GM19351 (cell line): ENCODE measurements around the gene ZNF165.
"Not testable (repeated sequence)": the region's sequence is repeated elsewhere in the genome, so short reads cannot be mapped to it uniquely, and the experiment has no call there.

Source experiments
- ATAC-seq: cut with Tn5 transposase; IDR thresholded peaks from one replicate; pipeline ENCODE4 v1.9.1; 2021; ENCODE audit warnings: mild to moderate bottlenecking, moderate library complexity; ENCODE audit not compliant: unreplicated experiment

Gene ZNF165

DNA sequence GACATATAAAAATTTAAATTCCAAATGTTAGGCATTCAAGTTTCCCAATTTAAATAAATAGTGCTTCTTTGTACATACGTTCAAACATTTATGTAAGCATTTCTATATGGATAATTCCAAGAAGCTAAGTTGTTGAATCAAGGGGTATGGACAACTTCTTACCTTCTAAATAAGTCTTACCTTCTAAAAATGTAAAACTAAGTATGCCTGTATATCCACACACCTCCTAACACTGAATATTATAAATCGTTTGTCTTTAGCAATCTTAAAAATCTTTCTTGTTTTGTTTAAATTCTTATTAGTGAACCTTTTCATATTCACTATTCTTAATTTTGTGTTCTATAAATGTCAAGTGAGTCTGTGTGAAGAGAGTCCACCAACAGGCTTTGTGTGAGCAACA is 41.5 kb downstream of the ZNF165 start:
- ATAC-seq, result no peak

DNA sequence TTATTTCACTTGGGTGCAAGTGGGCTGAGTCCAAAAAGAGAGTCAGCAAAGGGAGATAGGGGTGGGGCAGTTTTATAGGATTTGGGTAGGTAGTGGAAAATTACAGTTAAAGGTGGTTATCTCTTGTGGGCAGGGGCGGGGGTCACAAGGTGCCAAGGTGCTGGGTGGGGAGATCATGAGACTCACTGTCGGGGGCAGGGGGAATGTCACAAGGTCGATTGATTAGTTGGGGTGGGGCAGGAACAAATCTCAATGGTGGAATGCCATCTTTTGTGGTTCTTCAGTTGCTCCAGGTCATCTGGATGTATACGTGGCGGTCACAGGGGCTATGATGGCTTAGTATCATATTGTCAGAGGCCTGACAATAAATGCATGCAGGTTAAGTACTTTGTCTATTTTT is 41.9 kb downstream of the ZNF165 start:
- not testable (repeated sequence) for ATAC-seq

DNA sequence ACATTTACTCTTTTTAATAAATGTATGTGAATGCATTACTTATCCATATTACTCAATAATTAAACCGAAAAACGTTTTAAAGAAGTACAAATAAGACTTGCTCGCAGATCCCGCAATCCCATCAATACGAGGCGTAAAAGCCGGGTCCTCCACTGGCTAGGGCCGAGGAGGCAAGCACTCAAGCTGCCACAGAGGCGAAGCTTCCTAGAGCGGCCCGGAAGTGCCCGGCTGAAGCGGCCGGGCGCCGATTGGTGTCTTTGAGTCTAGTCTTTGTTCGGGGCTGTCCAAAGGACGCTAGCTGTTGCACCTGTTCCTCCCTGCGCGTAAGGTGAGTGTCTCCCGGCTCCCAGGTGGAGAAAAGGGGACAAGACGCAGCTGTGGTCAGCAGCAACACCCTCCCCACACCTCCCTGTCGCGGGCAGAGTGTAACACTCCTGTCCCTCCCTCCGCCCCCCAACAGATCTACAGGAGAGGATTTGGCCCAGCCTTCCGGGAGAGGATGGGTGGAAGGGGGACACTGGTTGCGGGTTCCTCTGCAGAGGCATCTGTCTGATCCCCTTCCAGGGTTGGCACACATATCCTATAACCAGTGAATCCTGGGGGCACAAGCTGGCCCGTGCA is 44.1 kb downstream of the ZNF165 start, which contains the start of gene ZSCAN16:
Gene ZSCAN16, plus strand, starts transcription at position 260 of the 621 bp plus-strand sequence. CDS start 835 bp downstream, outside the sequence.
- peak; percentile 98 for ATAC-seq

DNA sequence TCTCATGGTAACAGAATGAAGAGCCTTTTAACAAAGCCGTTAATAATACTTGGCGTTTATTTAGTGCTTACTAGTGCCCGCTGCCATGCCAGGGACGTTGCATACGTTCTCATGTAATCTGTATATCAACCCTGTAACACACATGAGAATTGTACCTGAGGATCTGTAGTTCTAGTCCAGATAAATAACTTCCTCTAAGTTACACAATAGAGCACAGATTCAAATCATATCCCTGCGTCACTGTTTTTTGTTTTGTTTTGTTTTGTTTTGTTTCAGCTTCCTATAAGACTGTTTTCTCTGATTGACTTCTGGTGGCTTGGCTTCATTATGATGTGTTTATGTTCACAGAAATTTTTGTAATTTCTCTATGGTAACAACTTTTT is 44.6 kb downstream of the ZNF165 start:
- ATAC-seq, result no peak

DNA sequence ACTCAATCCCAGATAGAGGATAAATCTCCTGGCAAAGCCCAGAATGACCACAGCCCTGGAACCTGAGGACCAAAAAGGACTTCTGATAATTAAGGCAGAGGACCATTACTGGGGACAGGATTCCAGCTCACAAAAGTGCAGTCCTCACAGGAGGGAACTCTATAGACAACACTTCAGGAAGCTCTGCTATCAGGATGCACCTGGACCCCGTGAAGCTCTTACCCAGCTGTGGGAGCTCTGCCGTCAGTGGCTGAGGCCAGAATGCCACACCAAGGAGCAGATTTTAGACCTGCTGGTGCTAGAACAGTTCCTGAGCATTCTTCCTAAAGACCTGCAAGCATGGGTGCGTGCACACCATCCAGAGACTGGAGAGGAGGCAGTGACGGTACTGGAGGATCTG is 45.0 kb downstream of the ZNF165 start:
- ATAC-seq, result no peak

DNA sequence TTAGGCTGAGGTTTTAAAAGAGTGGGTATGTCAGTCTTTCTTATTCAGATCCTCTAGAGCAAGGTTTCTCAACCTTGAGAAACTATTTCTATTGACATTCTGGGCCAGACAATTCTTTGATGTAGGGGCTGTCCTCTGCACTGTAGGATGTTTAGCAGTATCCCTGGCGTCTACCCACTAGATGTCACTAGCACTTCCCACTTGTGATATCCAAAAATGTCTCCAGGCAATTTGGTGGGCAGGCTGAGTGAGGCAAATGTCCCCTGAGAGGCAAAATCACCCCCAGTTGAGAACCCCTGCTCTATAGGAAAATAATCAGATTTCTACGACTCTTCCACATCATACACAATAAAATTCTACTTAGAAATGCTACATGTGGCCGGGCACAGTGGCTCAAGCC is 53.6 kb downstream of the ZNF165 start:
- no peak for ATAC-seq

DNA sequence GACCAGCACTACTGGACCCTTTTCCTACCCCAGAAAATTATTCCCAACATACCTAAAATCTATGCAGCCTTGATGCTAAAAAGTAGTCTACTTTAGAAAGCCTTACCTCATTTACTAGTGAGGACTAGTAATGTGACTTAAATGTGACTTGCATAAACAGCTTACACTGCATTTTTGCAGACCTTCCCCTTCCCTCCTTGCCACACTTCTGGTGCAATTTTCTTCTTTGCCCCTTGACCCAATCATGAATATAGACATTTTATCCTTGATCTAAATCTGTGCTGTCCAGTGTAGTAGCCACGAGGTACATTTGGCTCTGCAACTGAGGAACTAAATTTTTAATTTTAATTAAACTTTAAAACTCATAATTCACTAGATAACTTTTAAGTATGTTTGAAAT is 54.3 kb downstream of the ZNF165 start:
- ATAC-seq, result no peak

DNA sequence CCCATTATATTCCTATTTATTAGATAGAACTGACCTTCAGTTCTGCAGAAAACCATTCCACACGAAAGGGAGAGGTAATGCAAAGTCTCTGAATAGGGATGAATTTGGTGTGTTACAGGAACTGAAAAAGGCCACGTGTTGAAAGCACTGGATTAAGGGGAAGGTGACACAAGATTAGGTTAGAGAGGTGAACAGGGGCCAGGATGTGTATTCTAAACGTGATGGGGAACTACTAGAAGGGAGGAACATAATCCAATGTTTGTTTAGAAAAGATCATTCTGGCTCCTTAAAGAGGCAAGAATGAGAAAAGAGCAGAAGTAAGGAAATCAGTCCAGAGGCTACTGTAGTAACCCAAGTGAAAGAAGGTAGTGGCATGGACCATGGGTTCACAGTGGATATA is 55.0 kb downstream of the ZNF165 start:
- ATAC-seq, result no peak

DNA sequence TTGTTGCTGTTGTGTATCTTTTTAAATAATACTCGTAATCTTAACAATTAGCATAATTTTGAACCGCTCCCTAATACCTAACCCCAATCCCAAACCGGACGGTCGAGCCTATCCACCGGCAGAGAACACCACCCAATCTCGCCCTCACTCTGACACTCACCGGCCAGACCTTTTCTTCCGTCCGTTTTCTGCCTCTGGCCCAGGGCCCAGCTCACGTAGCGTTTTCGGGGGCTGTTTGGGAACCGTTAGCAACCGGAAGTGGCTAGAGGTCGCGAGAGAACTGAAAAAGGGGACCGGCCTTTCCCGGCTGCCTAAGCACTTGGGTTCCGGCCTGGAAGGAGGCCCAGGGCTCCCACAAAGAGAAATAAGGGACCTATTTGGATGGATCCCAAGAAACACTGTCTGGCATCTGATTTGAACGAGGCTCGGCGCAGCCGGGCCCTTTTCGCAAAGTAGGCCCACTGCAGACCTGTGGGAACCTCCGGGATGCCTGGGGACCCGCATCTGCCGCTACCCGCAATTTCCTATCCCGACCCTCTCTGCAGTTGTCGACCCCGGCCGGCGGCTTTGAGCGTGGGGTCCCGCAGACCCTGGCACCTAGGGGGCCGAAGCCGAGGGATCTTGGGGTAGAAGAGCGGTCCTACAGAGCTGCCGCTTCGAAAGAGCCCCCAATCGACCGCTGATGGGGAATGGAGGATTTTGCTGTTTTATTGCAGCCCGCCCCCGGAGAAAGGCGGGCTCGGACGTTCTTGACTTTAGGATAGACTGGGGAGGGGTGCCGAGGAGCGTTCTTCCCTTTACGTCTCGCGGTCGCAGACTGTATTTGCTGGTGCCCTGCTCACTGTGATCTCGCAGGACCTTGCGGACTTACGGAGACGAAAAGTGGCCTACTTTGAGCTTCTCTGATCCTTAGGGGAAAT is 56.5 kb downstream of the ZNF165 start:
- peak; percentile 62 for ATAC-seq

DNA sequence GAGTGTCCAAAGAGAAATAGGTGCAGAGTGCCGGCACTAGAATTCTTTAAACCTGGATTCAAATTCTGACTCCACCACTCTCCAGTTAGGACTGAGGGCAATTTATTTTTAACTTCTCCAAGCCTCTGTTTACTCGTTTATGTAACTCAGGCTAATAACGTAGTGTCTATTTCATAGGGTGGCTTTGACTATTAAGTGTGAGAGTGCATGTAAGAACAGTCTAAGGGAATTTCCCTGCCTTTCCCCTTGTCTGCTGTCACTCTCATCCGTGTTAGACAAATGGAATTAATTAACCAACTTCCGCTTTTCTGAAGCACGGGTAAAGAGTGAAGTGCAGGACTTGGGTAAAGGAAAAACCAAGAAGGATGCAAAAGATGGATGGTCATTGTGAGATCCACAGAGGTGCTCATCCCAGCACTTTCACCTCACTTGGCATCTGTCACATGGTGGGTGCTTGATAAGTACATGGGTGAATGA is 57.2 kb downstream of the ZNF165 start:
- ATAC-seq, result peak; percentile 25
